ENCODE measurements around the gene SLC9A9.

The SLC9A9 gene

DNA sequence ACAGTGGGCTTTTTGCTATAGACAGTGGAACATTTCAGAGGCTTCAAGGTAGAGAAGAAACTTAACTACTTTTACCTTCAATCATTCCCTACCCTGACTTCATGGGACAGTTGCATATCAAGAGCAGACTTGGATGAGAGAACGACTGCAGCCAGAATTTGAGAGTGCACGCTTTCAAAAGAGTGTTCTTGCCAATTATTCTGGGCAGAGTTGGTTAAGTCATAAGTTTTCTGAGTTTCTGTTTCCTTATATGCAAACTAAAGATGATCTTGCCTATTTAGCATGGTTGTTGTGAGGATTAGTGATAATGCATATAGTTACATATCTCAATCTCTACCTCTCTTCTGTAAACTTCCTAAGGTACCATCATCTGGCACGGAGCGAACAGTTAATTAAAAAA, 7.6 kb downstream of the SLC9A9 start:
- DNase-seq, result no peak

DNA sequence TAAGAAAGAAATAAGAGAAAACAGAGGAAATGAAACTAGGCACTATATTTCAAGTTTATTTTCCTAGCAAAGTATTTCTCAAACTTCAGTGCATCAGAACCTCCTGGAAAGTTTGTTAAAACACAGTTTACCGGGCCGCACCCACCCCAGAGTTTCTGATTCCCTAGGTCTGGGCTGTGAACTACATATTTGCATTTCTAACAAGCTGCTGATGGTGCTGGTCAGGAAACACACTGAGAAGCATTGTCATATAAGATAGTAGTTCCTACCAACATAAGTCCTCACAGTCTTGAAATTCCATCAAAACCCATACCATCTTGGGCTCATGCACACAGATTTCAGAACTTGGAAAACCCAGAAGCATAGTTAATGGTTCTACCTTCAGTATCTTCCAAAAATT, 8.3 kb downstream of the SLC9A9 start:
- DNase-seq, result no peak

DNA sequence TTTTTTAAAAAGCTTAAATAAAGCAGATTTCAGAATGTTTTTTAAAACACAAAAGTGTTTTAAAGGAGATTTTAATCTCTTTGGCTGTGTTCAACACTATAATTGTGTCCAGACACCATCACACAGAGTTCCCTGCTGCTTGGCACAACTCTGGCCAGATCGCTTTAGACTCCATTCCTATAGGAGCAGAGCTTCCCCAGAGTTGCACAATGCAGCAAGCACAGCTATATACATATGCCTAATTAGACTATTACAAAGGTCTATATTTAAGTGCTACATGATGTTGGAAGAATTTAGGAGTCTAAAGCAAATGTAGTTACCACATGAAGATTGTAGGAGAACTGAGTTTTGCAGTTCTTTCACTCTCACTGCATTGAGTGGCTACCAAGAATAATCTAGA, 11.2 kb downstream of the SLC9A9 start:
- no peak for DNase-seq

GRCh38 chr3:143835312-143835711, 13.0 kb downstream of the SLC9A9 start:
- no peak for DNase-seq

GRCh38 chr3:143832433-143832832, 15.8 kb downstream of the SLC9A9 start:
- no peak for DNase-seq

- DNase-seq, result no peak
These were observed 16.3 kb downstream of the SLC9A9 start for GRCh38 chr3:143831994-143832393.

DNA sequence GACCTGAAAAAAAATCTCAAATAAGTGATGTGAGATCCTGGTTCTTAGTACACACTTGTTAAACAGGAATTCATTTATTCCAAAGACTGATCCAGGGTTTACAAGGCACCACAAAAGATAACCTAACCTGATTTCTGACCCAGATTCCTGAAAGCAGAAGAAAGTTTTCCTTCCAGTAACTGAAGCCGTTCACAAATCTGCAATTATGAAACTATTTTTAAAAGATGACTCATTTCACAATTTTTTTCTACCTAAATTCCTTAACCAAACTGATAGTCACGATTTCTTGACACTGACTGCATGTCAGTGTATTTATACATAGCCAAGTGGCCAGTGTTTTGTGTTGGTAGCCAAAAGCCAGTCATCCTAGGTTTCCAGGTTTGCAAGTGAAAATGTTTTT, 17.1 kb downstream of the SLC9A9 start:
- no peak for DNase-seq

DNA sequence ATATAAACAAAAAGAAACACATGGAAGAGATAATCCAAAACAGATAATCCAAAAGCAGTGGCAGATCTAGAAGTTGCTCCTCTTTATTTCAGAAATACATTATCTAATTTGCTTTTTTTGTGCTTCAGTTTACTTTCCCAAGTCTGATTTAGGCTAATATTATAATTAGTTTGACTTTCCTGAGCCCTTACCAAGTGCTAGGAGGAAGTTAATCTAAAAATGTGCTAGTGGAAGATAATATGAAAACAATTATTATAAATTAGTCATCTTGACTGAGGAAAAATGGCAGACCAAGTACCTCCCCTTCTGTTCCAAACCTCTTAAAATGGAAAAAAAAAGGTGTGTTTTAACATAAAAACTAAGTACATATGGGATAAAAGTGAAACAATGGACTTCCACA, 17.5 kb downstream of the SLC9A9 start:
- no peak for DNase-seq

GRCh38 chr3:143830063-143830462, 18.2 kb downstream of the SLC9A9 start:
- DNase-seq, result no peak

- DNase-seq, result no peak
These were observed 20.8 kb downstream of the SLC9A9 start for GRCh38 chr3:143827425-143827824.

DNA sequence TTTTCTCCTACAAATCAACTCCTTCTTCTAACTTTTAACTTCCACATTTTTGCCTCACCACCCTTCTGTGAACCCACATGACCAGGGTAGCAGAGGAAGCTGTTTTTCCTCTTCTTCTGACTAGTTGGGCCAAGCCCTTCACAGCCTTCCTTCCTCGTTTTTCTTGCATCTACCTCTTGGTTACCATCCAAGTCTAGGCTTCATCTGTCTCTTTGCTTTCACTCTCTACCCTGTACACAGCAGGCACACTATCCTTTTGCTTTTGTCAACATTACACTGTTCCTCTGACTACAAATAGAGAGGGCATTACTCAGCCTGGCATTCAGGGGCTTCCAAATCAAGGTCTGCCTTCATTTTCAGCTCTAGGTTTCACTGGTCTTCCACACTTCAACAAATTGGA, 22.0 kb downstream of the SLC9A9 start:
- DNase-seq, result no peak

GRCh38 chr3:143825513-143825912, 22.8 kb downstream of the SLC9A9 start:
- DNase-seq, result no peak

- DNase-seq, result no peak
These were observed 23.4 kb downstream of the SLC9A9 start for GRCh38 chr3:143824735-143825385.

- no peak for DNase-seq
These were observed 25.5 kb downstream of the SLC9A9 start for GRCh38 chr3:143822798-143823197.

DNA sequence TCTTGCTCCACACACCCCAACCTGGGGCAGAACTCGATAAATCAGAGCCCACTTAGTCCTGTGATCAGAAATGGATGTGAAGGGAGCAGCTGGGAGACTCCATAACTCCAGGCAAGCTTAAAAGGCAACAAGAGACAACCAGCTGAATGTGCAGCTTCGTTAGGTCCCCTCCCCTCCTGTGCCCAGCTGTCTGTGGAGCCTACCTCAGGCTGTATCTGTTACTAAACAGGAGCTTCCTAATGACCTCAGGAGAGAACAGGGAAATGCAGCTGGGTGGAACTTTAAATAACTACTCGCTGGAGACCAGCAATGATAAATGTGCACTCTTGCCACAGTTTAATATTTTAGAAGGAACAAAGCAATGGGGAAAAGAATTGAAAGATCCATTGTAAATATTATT, 25.9 kb downstream of the SLC9A9 start:
- no peak for DNase-seq

- no peak for DNase-seq
These were observed 26.4 kb downstream of the SLC9A9 start for GRCh38 chr3:143821862-143822261.

DNA sequence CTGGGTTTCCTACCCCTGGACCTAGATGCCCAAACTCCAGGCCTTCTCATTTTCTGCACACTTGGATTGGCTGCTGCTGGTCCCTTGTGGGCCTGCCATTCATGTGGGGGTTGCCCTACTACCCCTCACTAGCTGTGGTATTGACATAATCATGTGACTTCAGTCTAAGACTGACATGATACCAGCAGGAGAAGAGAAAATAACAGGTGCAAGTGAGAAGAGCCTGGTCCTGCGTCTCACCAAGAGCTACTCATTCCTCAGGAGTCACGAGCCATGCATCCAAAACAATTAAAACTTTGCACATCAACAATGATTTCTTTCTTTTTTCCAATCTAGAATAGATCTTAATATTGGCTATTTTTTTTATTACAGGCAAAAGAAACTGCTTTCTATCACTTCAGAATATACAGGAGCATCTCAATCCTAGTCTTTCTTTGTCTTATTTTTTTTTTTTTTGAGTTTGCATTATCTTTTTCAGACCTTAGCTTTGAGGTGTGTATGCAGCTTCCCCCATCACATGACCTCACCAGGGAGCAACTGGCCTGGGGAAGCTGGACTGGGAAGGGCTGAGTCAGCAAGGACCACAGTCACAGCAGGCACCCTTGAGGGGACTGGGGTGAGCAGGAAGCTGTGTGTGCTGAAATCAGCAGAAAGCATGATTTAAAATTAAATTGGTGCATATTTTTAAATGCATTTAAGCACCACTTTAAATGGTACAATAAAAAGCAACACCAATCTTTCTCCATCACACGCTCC, 27.6 kb downstream of the SLC9A9 start:
- no peak for DNase-seq

DNA sequence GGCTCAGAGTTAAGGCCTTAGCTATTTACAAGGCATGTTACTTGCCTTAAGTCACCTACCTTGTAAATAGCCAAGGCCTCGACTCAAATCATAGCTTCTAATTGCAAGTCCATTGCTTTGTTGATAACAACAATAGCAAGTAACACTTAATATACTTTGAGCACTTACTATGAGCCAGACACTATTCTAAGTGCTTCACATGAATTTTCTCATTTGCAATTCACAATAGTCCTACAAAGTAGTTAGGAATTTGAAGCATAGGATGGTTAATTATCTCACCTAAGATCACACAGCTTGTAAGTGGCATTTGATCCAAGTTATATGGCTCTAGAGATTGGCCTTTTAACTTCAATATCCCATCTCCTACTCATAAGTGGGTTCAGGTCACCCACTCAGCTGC, 28.4 kb downstream of the SLC9A9 start:
- DNase-seq, result no peak

GRCh38 chr3:143814443-143814889, 33.8 kb downstream of the SLC9A9 start:
- no peak for DNase-seq

DNA sequence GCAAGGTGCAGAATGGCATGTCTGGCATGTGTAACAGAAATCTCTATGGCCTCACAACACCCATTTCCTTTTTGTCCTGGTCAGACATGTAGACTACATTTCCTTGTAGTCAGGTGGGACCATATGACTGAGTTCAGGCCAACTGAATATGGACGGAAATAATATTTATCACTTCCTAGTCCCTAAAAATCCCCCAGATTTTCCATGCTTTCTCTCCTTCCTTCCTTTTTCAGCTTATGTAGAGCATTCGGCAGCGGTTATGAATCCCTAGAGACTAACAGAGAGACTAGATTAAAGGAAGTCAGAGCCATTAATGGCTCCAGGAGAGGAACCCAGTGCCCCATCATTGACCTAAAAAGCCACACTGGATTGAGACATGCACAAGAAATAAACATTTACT, 35.8 kb downstream of the SLC9A9 start:
- DNase-seq, result no peak

GRCh38 chr3:143811602-143812001, 36.7 kb downstream of the SLC9A9 start:
- no peak for DNase-seq

DNA sequence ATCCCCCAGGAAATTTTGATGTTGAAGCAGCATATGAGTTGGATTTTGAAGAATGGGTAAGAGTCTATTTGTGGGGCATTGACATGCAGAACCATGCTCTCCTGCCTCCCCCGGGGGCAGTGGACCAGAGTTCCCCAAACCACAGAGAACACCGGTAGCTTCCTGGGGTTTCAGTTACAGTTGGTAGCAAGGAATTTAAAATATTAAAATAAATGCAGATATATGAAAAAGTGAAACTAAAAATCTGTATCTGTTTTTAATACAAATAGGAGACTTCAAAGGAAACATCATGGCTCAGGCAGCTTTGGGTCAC, 37.4 kb downstream of the SLC9A9 start:
- no peak for DNase-seq

- DNase-seq, result no peak
These were observed 37.9 kb downstream of the SLC9A9 start for GRCh38 chr3:143810166-143810952.

GRCh38 chr3:143809121-143809621, 39.1 kb downstream of the SLC9A9 start:
- DNase-seq, result no peak

All from activated effector memory CD4-positive, alpha-beta T cell treated with Interleukin-2 at 50 U/mL for 16 hours (primary cell).